ENCODE data around the gene SLC35E4. TPM values are rescaled to one million over a fixed set of nuclear protein-coding genes. Genes with fewer than 3 reads are reported as not detected.

SLC35E4 gene
- total RNA-seq (2014; rRNA removed; shearing (Covaris generic)) (10.4 and 11.3 TPM in 2 replicates), polyA plus RNA-seq (2016; fragmentation: Nextera tagmentation; extraction: Ambion mirVana) (2.6 and 4.3 TPM in 2 replicates)
- long read RNA-seq, transcript SLC35E4-201 (2 exons, 2,714 nt) = major isoform, 5 of 5 reads
- long read RNA-seq, partial matches to known transcripts = 0 of 5 reads
- long read RNA-seq, other reads (novel, unspliced or antisense) = 0 of 5 reads

GRCh38 chr22:30635273-30636225 lies at the start of gene SLC35E4:
Gene SLC35E4, plus strand, starts transcription at chr22:30635781. Its CDS starts 670 bp downstream, at chr22:30636451.
- 0 out of 2 replicates have a peak, but pooled peaks cover 3% of the 10 kb centered on the region for H3K27me3 ChIP-seq (ENCODE audit: insufficient read depth)
- 0 out of 2 replicates have a peak, but pooled peaks cover 2% of the 10 kb centered on the region for H3F3A ChIP-seq (replicated peaks; ENCODE audit: low read depth)
- DNase-seq (ENCODE audit: low spot score) (peak; percentile 94), ATAC-seq (peak; percentile 81)
- Mint-ChIP-seq H3K4me3 (peak within 1 kb of the TSS; percentile 68), H3K36me3 (ENCODE audit: low read depth) (peaks cover 28% of the 10 kb centered on the region), H3K27ac (no peak within 1 kb of the TSS), H3K4me1 (peaks cover 17% of the 10 kb centered on the region), H3K27me3 (ENCODE audit: insufficient read depth, low read depth, poor library complexity) (peaks cover 20% of the 10 kb centered on the region), H3K9me3 (peaks cover 13% of the 10 kb centered on the region)
- H3K36me3 ChIP-seq (ENCODE audit: insufficient read depth) = peaks cover 4% of the 10 kb centered on the region; the same call in 1 of the 2 replicates
- no peak for TF ChIP-seq ZNF331 (CRISPR knock-in tag; IDR thresholded peaks at IDR 0.05; ENCODE audit: low read depth)
- TF ChIP-seq JUNB (IDR thresholded peaks at IDR 0.05; ENCODE audit: unreplicated experiment) = no peak
- no peak for TF ChIP-seq CREB1 (CRISPR knock-in tag; IDR thresholded peaks at IDR 0.05; ENCODE audit: low read depth)
- TF ChIP-seq REST (IDR thresholded peaks at IDR 0.05; ENCODE audit: unreplicated experiment) = no peak
- TF ChIP-seq STAT1 (IDR thresholded peaks at IDR 0.05; ENCODE audit: unreplicated experiment) = no peak
- no peak for TF ChIP-seq NANOG (IDR thresholded peaks at IDR 0.05; ENCODE audit: borderline replicate concordance)
- TF ChIP-seq CTCF (conservative IDR thresholded peaks at IDR 0.05; ENCODE audit: low read depth in 2 of 2) = peak; percentile 16 to 44; a peak in 3 of 4 replicates
- peak; percentile 13 for TF ChIP-seq POLR2AphosphoS5 (IDR thresholded peaks at IDR 0.05; ENCODE audit: low read depth)
- no peaks in the 10 kb centered on the region for H4K20me1 ChIP-seq (replicated peaks; ENCODE audit: insufficient read depth)
- no peaks in the 10 kb centered on the region for H3K79me2 ChIP-seq (replicated peaks; ENCODE audit: insufficient read depth)
- peak within 1 kb of the TSS; percentile 99 for H2AFZ ChIP-seq
- peak within 1 kb of the TSS; percentile 80 for H3K4me3 ChIP-seq
- H3K4me2 ChIP-seq = peak within 1 kb of the TSS; percentile 97
- peaks cover 10% of the 10 kb centered on the region; the same call in 1 of the 2 replicates for H3K4me1 ChIP-seq (ENCODE audit: insufficient read depth)
- no peak within 1 kb of the TSS for H3K27ac ChIP-seq (ENCODE audit: low read depth)
- no peaks in the 10 kb centered on the region for H3K9me2 ChIP-seq (ENCODE audit: insufficient read depth)
